Activated CD8-positive, alpha-beta memory T cell treated with anti-CD3 and anti-CD28 coated beads, Interleukin-2, amount 50 U/mL, for 48 hours (primary cell): ENCODE data around the gene CA11.
A peak's percentile ranks its signal among the peaks of the same experiment; 100 is the strongest.
"Not testable (repeated sequence)": the region's sequence is repeated elsewhere in the genome, so short reads cannot be mapped to it uniquely, and the experiment has no call there.

Source experiments
- DNase-seq: peaks from one replicate; pipeline ENCODE4 v3.0.0-alpha.2; 2020

The CA11 gene

DNA sequence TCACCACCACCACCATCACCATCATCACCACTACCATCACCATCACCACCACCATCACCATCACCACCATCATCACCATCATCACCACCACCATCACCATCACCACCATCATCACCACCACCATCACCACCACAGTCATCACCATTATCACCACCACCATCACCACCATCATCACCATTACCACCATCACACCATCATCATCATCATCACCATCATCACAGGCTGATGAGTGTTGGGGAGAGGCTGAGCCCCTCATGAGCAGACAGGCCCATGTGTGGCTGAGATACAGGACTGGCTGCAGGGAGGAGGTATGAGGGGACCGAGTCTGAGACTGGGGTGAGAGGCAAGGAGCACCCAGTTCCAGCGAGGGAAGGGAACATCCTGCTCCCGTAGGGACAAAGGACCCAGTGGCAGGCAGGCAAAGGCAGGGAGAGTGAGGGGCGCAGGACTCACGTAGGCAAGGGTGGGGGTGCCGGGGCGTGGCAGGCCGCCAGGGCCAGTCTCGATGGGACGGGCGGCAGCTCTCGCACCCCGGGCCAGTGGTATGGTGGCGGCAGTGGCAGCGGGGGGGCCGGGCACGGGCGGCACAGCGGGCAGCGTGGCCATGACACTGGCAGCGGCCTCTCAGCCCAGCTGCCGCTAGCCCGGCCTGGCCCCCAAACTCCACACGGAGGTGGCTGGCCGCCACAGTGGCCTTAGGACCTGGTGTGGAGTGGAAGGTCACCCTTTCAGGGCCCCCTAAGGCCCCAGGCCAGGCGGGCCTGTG, 24.1 kb upstream of the CA11 start:
- DNase-seq = no peak

DNA sequence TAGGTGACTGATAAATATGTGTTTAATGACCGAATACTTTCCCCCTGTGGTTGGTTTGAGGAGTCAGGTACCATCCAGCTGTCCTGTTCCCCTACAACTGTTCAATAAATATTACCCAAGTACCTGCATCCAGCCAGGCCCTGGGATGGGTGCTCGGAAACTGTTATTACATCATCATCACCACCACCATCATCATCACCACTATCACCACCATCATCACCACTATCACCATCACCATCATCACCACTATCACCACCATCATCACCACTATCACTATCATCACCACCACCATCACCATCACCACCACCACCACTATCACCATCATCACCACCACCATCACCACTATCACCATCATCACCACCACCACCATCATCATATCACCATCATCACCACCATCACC, 22.8 kb upstream of the CA11 start:
- DNase-seq = no peak

GRCh38 chr19:48668332-48668731, 22.3 kb upstream of the CA11 start:
- DNase-seq = no peak

DNA sequence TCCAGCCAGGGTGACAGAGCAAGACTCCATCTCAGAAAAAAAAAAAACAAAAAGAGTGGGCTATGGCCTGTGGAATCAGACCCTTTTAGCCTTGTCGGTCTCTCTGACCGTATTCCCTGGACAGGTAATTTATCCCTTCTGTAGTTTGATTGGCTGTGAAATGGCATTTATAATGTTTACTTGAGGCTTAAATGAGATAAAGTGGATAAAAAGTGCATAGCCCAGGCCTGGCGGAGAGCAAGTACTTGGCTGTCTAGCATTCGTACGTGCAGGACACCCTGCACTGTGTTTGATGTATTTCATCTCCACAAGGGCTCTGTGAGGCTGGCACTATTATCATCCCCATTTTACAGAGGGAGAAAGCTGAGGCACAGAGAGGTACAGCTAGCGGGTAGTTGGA, 19.8 kb upstream of the CA11 start:
- no peak for DNase-seq

DNA sequence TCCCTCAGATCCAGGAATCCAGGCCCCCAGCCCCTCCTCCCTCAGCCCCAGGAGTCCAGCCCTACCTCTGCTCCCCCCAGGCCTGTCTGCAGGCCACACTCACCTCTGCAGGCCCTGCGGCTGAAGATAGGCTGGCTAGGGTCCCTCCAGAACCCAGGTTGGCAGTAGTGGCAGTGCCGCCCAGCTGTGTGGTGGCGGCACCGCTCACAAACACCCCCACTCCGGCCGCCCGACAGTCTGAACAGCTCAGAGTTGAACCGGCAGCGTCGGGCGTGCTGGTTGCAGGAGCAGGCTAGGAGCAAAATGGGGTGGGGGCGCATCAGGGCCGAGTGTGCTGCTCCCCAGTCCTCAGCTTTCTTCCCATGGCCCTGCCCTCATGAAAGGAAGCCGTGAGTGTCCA, 18.5 kb upstream of the CA11 start:
- DNase-seq = no peak

DNA sequence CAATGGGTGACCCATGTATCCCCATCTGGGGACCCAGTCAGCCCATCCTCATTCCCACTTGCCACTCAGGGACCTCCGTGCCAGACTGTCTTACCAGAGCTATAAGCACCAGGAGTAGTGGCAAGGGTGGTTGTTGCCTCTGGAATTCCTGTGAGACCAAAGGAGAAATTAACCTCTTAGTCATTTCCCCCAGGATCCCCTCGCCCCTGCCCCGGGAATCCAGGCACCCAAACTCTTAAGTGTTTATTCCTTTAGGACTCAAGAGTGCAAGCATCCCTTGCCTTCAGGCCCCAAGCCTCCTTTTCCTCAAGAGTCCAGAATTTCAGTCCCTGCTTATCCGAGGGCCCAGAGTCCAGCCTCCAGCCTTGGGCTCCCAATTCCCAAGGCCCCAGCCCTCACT, 17.7 kb upstream of the CA11 start:
- DNase-seq = no peak

DNA sequence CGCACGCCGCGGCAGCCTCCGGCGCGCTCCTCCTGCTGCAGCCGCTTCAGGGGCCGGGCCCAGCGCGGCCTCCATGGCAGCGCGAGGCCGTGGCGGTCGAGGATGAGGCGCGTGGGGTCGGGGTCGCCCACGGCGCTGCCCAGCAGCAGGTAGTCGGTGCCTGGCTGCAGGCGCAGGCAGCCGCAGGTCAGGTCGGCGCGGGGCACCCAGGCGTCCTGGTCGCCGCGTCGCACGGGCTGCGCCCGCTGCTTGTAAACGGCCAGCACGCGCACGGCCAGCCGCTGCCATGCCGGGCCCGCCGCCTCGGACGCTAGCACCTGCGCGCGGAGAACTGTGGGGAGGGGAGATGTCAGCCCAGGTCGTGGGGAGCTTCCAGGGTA, 15.7 kb upstream of the CA11 start:
- no peak for DNase-seq

DNA sequence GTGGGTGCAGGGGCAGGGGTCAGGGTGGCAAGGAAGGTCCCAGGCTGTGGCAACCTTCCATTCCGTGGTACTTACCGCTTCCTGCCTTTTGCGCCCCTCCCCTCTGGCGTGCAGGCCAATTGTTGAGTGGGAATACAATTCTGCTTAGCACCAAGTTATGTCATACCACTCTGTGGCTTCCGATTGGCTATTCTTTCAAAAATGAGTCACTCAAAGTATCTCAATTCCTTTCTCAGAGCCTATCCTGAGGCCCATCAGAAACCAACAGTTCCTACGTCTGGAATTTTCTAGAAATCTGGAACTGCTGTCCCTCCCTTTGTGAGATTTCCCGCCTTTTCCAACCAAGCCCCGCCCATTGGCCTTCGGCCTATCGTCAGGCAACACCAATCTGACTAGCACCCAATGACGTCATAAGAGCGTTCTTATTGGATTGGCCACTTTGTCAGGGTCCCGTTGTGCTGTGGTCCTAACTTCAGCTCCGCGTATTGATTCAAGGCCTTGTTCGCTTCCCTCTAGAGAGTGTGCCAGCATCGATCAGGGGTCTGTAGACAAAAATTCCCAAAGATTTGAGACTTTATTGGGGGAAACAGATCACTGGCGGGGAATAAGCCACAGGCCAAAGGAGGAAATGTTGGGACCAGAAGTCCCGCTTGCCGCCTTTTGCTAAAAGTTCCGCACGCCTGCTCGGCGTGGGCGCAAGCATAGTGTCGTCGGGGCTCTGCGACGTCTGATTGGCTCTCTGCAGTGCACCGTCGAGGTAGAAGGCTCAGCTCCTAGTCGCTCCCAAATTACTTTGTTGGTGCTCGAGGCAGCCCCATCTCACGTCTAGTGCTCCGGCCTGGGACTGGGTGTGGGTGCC, 15.1 kb upstream of the CA11 start:
- DNase-seq = peak; percentile 89

DNA sequence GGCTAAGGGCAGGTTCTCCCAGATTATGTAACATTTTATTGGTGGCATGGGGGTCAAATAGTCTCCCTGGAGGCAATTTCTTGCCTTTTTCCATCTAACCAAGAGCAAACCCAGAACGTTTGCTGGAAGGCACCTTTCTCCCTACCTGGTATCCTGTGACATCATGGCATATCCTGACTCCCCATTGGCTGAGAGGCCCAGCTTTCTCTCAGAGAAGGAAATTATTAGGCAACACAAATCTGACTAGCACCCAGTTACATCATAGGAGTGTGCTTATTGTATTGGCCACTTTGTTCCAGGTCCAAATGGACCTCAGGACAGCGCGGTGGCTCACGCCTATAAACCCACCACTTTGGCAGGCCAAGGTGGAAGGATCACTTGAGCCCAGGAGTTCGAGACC, 13.8 kb upstream of the CA11 start:
- DNase-seq = no peak

GRCh38 chr19:48658483-48658882, 12.5 kb upstream of the CA11 start:
- DNase-seq = no peak

DNA sequence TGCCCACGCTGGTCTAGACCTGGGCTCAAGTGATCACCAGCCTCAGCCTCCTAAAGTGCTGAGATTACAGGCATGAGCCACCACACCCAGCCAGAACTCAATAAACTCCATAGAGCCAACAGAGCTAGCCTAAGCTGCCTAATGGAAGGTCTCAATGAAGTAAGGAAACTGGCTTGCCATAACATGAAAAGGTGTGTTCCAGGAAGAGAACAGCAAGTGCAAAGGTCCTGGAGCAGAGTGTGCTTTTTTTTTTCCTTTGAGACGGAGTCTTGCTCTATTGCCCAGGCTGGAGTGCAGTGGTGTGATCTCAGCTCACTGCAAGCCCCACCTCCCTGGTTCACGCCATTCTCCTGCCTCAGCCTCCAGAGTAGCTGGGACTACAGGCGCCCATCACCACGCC, 11.8 kb upstream of the CA11 start:
- DNase-seq = not testable (repeated sequence)

GRCh38 chr19:48656840-48657474, 11.0 kb upstream of the CA11 start:
- DNase-seq = no peak

- no peak for DNase-seq
Measured at GRCh38 chr19:48654299-48655059, 8.5 kb upstream of the CA11 start.

GRCh38 chr19:48651683-48652048, 5.7 kb upstream of the CA11 start:
- DNase-seq = no peak

DNA sequence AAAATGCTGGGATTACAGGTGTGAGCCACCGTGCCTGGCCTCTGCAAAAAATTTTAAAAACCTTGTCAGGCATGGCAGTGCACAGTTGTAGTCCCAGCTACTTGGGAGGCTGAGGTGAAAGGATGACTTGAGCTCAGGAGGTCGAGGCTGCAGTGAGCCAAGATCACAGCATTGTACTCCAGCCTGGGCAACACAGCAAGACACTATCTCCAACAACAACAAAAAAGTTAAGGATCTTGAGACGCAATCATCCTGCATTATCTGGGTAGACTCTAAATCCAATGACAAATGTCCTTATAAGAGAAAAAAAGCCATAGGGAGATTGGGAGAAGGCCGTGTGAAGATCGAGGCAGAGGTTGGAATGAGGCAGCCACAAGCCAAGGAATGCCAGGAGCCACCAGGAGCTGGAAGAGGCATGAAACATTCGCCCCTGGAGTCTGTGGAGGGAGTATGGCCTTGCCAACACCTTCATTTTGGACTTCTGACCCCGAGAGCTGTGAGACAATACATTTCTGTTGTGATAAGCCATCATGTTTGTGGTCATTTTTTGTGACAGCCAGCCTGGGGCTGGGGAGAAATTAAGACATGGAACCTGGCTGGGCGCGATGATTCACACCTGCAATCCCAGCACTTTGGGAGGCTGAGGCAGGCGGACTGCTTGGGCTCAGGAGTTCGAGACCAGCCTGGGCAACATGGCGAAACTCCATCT, 5.1 kb upstream of the CA11 start:
- no peak for DNase-seq

- no peak for DNase-seq
Measured at GRCh38 chr19:48648134-48648533, 2.1 kb upstream of the CA11 start.

- DNase-seq = no peak
Measured at GRCh38 chr19:48646722-48647216, 782 bp upstream of the CA11 start.

DNA sequence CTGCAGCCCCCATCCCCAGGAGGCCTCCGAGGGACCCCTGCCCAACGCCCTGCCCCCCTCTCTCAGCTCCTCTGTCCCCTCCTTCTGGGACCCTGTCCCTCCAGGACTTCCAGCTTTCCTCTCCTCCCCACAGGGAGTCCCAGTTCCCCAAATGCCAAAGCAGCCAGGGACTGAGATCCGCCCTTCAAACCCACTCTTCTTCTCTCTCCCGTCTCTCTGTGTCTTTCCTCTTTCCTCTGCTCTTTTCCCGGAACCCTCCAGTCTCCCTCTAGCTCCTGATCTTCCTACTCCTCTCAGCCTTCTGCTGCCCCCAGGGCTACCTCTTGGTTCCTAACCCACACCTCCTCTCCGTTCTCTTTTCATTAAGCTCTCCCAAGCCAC, 377 bp downstream of the CA11 start:
- no peak for DNase-seq

DNA sequence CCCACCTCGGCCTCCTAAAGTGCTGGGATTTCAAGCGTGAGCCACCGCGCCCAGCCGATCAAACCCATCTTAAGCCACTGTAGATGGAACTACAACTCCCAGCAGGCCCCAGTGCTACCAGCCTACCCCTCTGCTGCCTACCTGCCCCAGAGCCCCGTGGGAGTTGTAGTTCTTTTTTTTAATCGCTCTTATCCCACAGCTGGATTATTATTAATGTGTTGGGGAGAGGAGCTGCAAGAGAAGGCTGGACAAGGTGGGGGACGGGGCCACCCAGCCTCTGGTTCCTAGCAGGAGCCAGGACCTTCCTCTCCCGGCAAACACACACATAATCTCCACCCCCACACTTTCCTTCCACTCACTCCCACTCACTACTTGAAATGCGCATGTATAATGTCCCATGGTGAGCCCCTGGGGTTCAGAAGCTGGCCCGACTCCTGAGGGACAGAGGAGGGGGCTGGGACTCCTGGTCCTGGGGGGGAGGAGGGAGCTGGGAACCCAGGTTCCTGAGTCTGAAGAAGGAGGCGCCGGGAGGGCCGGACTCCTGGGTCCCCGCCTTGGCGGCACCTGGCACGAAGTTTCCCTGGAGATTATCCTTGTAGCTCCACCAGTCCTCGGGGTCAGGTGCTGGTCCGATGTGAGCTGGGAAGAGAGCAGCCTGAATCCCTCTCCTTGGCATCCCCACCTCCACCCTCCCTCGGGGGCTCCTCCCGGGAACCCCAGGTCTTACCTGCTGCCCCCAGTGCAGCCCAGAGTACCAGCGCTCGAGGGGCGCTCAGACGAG, 958 bp downstream of the CA11 start:
- peak; percentile 84 for DNase-seq

DNA sequence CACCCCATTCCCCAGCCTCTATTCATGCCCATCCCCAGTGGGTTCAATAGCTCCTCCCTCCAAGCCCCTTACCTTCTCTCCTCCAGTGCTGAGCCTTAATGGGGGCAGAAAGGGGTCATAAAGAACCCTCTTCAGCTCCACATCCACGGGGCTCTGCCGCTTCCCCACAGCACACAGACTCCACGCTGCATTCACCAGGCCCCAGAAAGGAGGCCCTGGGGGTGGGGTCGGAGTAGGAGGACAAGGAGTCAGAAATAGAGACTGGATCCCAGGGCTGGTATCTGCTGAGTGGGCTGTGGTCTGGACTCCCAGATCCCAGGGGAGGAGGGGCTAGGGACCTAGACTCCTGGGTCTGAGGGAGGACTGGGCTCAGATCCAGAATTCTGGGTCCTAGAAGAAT, 1.6 kb downstream of the CA11 start:
- DNase-seq = no peak

DNA sequence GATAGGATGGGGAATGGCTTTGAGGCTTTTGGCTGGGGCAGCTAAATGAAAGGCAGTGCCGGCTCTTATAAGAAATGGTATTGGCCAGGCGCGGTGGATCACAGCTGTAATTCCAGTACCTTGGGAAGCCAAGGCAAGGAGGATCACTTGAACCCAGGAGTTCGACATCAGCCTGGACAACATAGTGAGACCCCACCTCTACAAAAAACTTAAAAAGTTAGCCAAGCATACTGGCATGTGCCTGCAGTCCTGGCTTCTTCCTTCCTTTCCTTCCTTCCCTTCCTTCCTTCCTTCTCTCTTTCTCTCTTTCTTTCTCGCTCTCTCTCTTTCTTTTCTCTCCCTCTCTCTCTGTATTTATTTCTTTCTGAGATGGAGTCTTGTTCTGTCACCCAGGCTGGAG, 3.1 kb downstream of the CA11 start:
- no peak for DNase-seq

DNA sequence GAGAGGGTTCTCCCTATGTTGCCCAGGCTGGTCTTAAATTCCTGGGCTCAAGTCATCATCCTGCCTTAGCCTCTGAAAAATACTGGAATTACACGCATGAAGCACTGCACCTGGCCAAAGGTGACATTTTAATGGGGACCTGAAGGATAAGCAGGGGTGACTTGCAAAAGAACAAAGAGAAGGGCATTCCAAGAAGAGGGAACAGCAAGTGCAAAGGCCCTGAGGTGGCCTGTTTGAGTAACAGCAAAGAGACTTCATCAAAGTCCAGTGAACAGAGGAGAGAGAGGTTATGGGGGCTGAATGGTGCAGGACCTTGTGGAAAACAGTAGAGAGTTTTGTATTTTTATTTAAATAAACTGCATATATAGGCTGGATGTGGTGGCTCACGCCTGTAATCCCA, 4.1 kb downstream of the CA11 start:
- no peak for DNase-seq
